K562 (cell line): ENCODE results near the gene SMG6. TPM values are rescaled to one million over a fixed set of nuclear protein-coding genes. Genes with fewer than 3 reads are reported as not detected.

ENCODE experiments used
- ATAC-seq: fragments of 200-7000 bp; cut with Tn5 transposase; 3 replicates; pipeline ENCODE4 v1.9.1; 2020; ENCODE audit warnings: moderate library complexity
- BruUV-seq: library from RNA; stranded (reverse); fragments of 400-500 nt; replicated peaks from 2 replicates; lab custom pipeline; 2021; lab: Mats Ljungman, UMichigan
- CTCF ChIA-PET: fragments of 300-600 bp; formaldehyde crosslinking; extraction: SDS; loops from one replicate; lab custom pipeline; 2021; ENCODE audit warnings: low intra/inter-chr PET ratio; lab: Yijun Ruan, JAX
- POLR2A ChIA-PET: fragments of 300-600, 350-650 bp; sonication (Branson Sonifier 250); formaldehyde crosslinking; extraction: SDS; loops from one replicate; lab custom pipeline; 2021; ENCODE audit warnings: antibody characterized with exemption, inconsistent platforms; lab: Yijun Ruan, JAX
- DNase-seq, 4 experiments: peaks; one replicate each; pipeline versions ENCODE4 v3.0.0 to v3.0.0-alpha.2; 2011 to 2018; ENCODE audit warnings: low spot score in 3 of 4, mixed read lengths in 3 of 4; ENCODE audit errors: extremely low read depth in 1 of 4
- FAIRE-seq: peaks from 2 replicates; lab custom pipeline; 2011; peaks lifted over from hg19 to GRCh38; lab: Jason Lieb, UNC
- H2AFZ ChIP-seq: 2 replicates; pipeline ENCODE4 v1.6.0; 2011; ENCODE audit warnings: low read depth, low read length, control low read depth, inconsistent platforms
- H3K27ac ChIP-seq: fragments of 200-600 bp; 3 replicates; pipeline ENCODE4 v1.8.0; 2011; ENCODE audit warnings: low read depth, mild to moderate bottlenecking, control low read depth, inconsistent platforms, low read length, moderate library complexity, mixed read lengths; ENCODE audit errors: extremely low read depth
- H3K27me3 ChIP-seq, 2 experiments: fragments of 300-600 bp in 1 of 2; 2 replicates in 1 of 2; 3 replicates in 1 of 2; pipeline versions ENCODE4 v1.6.0 to v1.8.0; 2011; ENCODE audit warnings: inconsistent platforms in 2 of 2, low read length in 2 of 2, mild to moderate bottlenecking in 1 of 2, mixed read lengths in 1 of 2, moderate library complexity in 1 of 2; ENCODE audit not compliant: control insufficient read depth in 2 of 2, insufficient read depth in 2 of 2
- H3K36me3 ChIP-seq: fragments of 300-600 bp; 3 replicates; pipeline ENCODE4 v1.8.0; 2011; ENCODE audit warnings: mild to moderate bottlenecking, low read length, inconsistent platforms; ENCODE audit not compliant: control insufficient read depth, insufficient read depth
- H3K4me1 ChIP-seq, 2 experiments: fragments of 200-600 bp in 1 of 2; replicated peaks in 1 of 2; 2 replicates in 1 of 2; 3 replicates in 1 of 2; pipeline versions ENCODE4 v1.5.1 to v1.8.0; 2011; ENCODE audit warnings: inconsistent platforms in 2 of 2, low read length in 2 of 2, mild to moderate bottlenecking in 1 of 2, mixed read lengths in 1 of 2, moderate library complexity in 1 of 2; ENCODE audit not compliant: control insufficient read depth in 2 of 2, insufficient read depth in 2 of 2
- H3K4me2 ChIP-seq: 2 replicates; pipeline ENCODE4 v1.6.1; 2011; ENCODE audit warnings: low read length, control low read depth, inconsistent platforms, mixed read lengths; ENCODE audit not compliant: insufficient read depth
- H3K4me3 ChIP-seq: fragments of 200-600 bp; sonication (generic), shearing (Covaris generic); 2 replicates; pipeline ENCODE4 v1.5.1; 2016; ENCODE audit warnings: control low read depth, inconsistent platforms
- H3K79me2 ChIP-seq: fragments of 200-600 bp; 3 replicates; pipeline ENCODE4 v1.8.0; 2011; ENCODE audit warnings: low read length, inconsistent platforms; ENCODE audit not compliant: control insufficient read depth, insufficient read depth
- H3K9ac ChIP-seq, 2 experiments: 2 replicates each; pipeline versions ENCODE4 v1.6.0 to v1.6.1; 2011; ENCODE audit warnings: low read depth in 2 of 2, low read length in 2 of 2, control low read depth in 1 of 2, inconsistent platforms in 1 of 2, mild to moderate bottlenecking in 1 of 2, mixed read lengths in 1 of 2; ENCODE audit not compliant: insufficient read depth in 1 of 2
- H3K9me1 ChIP-seq: one replicate; pipeline ENCODE4 v1.6.0; 2011; ENCODE audit warnings: inconsistent platforms, mild to moderate bottlenecking, low read length, moderate library complexity; ENCODE audit not compliant: control insufficient read depth, insufficient read depth
- H3K9me3 ChIP-seq: replicated peaks from 2 replicates; pipeline ENCODE4 v1.5.1; 2011; ENCODE audit warnings: low read depth, low read length, inconsistent platforms; ENCODE audit not compliant: control insufficient read depth, insufficient read depth
- H4K20me1 ChIP-seq: replicated peaks from 2 replicates; pipeline ENCODE4 v1.6.1; 2011; ENCODE audit warnings: low read length, inconsistent platforms, mixed read lengths; ENCODE audit not compliant: control insufficient read depth, insufficient read depth
- CSDE1 ChIP-seq, 2 experiments: fragments of 450-650 bp; IDR thresholded peaks; 2 replicates each; pipeline ENCODE4 v1.6.1; 2016; ENCODE audit warnings: mild to moderate bottlenecking in 1 of 2
- HES1 ChIP-seq: fragments of 450-650 bp; IDR thresholded peaks from 2 replicates; pipeline ENCODE4 v1.6.1; 2016; ENCODE audit warnings: low read depth, mild to moderate bottlenecking, moderate library complexity
- NCOA1 ChIP-seq: fragments of 450-650 bp; IDR thresholded peaks from 2 replicates; pipeline ENCODE4 v1.6.1; 2016; ENCODE audit warnings: low read depth
- PHF20 ChIP-seq: fragments of 450-650 bp; IDR thresholded peaks from 2 replicates; pipeline ENCODE4 v1.6.1; 2018; ENCODE audit not compliant: partially characterized antibody
- SMAD1 ChIP-seq: fragments of 150-350 bp; IDR thresholded peaks from 2 replicates; pipeline ENCODE4 v1.6.1; 2014; ENCODE audit warnings: low read length, low read depth; ENCODE audit not compliant: partially characterized antibody
- THRA ChIP-seq: fragments of 450-650 bp; IDR thresholded peaks from 2 replicates; pipeline ENCODE4 v1.6.1; 2017; ENCODE audit warnings: mild to moderate bottlenecking, moderate library complexity
- ZNF507 ChIP-seq: conservative IDR thresholded peaks from 2 replicates; pipeline ENCODE4 v1.6.1; 2017; ENCODE audit warnings: missing genetic modification characterization, missing compliant biosample characterization
- ZNF717 ChIP-seq: fragments of 250-450 bp; sonication (Bioruptor Pico); IDR thresholded peaks from 2 replicates; pipeline ENCODE4 v1.5.0; 2021
- WGBS: fragments of 100-300 bp; shearing (Covaris generic); methylation state at CpG from one replicate; pipeline ENCODE4 v1.1.6; 2016; ENCODE audit warnings: low coverage, mixed read lengths; ENCODE audit not compliant: insufficient coverage; ENCODE audit errors: missing lambda C conversion rate; 5-methylcytosine and 5-hydroxymethylcytosine counted together
- in situ Hi-C: fragments of 300-500 bp; cut with MboI; formaldehyde crosslinking; loops from 4 replicates; pipeline ENCODE4 v1.15.0; 2018; ENCODE audit warnings: inconsistent platforms, mixed read lengths
- intact Hi-C: fragments of 100-400 bp; cut with micrococcal nuclease; formaldehyde crosslinking; loops from 2 replicates; pipeline ENCODE4 v1.14.2; 2022
- polyA plus RNA-seq, 8 experiments: library from polyadenylated mRNA; depleted of rRNA in 4 of 8; stranded (reverse) in 5 of 8; unstranded in 3 of 8; fragments of >200 nt; fragmentation: Nextera tagmentation in 2 of 8; fragmentation: Illumina TruSeq in 1 of 8; extraction: Ambion mirVana in 2 of 8; extraction: Trizol in 1 of 8; gene quantifications; 2 replicates each; pipeline versions ENCODE4 v1.2.1 to v1.2.3, GENCODE V29; 2011 to 2014; ENCODE audit warnings: inconsistent platforms in 1 of 8, missing spikeins in 1 of 8
- total RNA-seq, 7 experiments: library from RNA; depleted of rRNA in 6 of 7; stranded (reverse); fragments of >200 nt in 6 of 7; fragmentation: Illumina TruSeq in 2 of 7; extraction: Trizol in 2 of 7; gene quantifications; 2 replicates each; pipeline versions ENCODE4 v1.2.1 to v1.2.3, GENCODE V29; 2011 to 2021; ENCODE audit warnings: low replicate concordance in 1 of 7

The SMG6 gene
- total and polyA plus RNA-seq, 9 of the 15 experiments (the other 6 are each of a cell fraction or from before 2014, with no cell fraction given) = 0.44 to 13.9 (median 6.0) TPM

- no peak overlapping the region; the same call in 2 of the 3 replicates for H3K27ac ChIP-seq
- no peak for FAIRE-seq
Observed at GRCh38 chr17:2040942-2041560, 262.5 kb downstream of the SMG6 start.

GRCh38 chr17:2040219-2040827 is 263.3 kb downstream of the SMG6 start:
- BruUV-seq = no TSS peak
- no peak overlapping the region for H3K4me2 ChIP-seq
- H4K20me1 ChIP-seq = no peaks in the 10 kb centered on the region
- ChIA-PET CTCF (no interaction called here), POLR2A (interaction anchor here (1.1 kb wide), 1 partner anchor 8 kb away, joined by 3 read pairs; no protein-coding TSS in a partner anchor)
- DNase-seq = no peak
- in situ Hi-C loops = no loop called here
- WGBS = 85% methylated on average over 5 of the region's 7 CpGs
- no peak overlapping the region for H3K9ac ChIP-seq
- no peak overlapping the region for H3K4me3 ChIP-seq
- FAIRE-seq = no peak
- ATAC-seq = no peak
- no peaks in the 10 kb centered on the region for H3K27me3 ChIP-seq
- no peaks in the 10 kb centered on the region for H3K9me1 ChIP-seq
- H3K9me3 ChIP-seq = no peaks in the 10 kb centered on the region
- peaks cover 3 to 20% of the 10 kb centered on the region in 2 experiments; a peak in 4 of 5 replicates for H3K4me1 ChIP-seq
- TF ChIP-seq SMAD1 (no peak), HES1 (no peak), THRA (no peak), NCOA1 (no peak), ZNF507 (tag) (no peak), PHF20 (no peak)
- H3K27ac ChIP-seq = no peak overlapping the region
- peaks cover 44% of the 10 kb centered on the region; the same call in 2 of the 3 replicates for H3K36me3 ChIP-seq
- peaks cover 14% of the 10 kb centered on the region for H3K79me2 ChIP-seq
- no peak overlapping the region for H2AFZ ChIP-seq
- intact Hi-C loops = no loop called here

More at GRCh38 chr17:2040942-2041560, 262.5 kb downstream of the SMG6 start:
- BruUV-seq = no TSS peak
- peaks cover 14% of the 10 kb centered on the region for H3K79me2 ChIP-seq
- no peaks in the 10 kb centered on the region for H3K27me3 ChIP-seq
- ChIA-PET CTCF (interaction anchor here (0.5 to 0.9 kb wide), 3 partner anchors 132 to 175 kb away, joined by 3 read pairs; no protein-coding TSS in a partner anchor), POLR2A (interaction anchor here (0.6 to 1.1 kb wide), 2 partner anchors 9 to 205 kb away, joined by 3 read pairs; no protein-coding TSS in a partner anchor)
- peaks cover 3 to 20% of the 10 kb centered on the region in 2 experiments; a peak in 4 of 5 replicates for H3K4me1 ChIP-seq
- H2AFZ ChIP-seq = peak overlapping the region; percentile 90
- WGBS = 52% methylated on average over 11 of the region's 16 CpGs
- H4K20me1 ChIP-seq = no peaks in the 10 kb centered on the region
- in situ Hi-C loops = no loop called here
- TF ChIP-seq CSDE1 (IDR thresholded peaks at IDR 0.05) = no peak
- TF ChIP-seq ZNF717 (CRISPR knock-in tag) = no peak
- no peaks in the 10 kb centered on the region for H3K9me3 ChIP-seq
- ATAC-seq (no peak), DNase-seq (no peak)
- peaks cover 38% of the 10 kb centered on the region; the same call in 2 of the 3 replicates for H3K36me3 ChIP-seq
- intact Hi-C loops = no loop called here
- H3K9ac ChIP-seq = peak overlapping the region; percentile 86 to 92; a peak in 3 of 4 replicates
- H3K4me2 ChIP-seq = peak overlapping the region; percentile 82
- peak overlapping the region; percentile 67 for H3K4me3 ChIP-seq
- H3K9me1 ChIP-seq = no peaks in the 10 kb centered on the region
